Neural cell (in vitro differentiated cells): ENCODE data around the gene PCLAF. TPM values are rescaled to one million over a fixed set of nuclear protein-coding genes. Genes with fewer than 3 reads are reported as not detected.

Experiments
- H2AFZ ChIP-seq: fragments of 200-600, 300-800 bp; sonication (generic), shearing (Covaris generic); 2 replicates; pipeline ENCODE4 v1.6.0; 2014; ENCODE audit warnings: low read depth, mild to moderate bottlenecking, antibody characterized with exemption, low read length, moderate library complexity
- H3F3A ChIP-seq: fragments of 200-600 bp; shearing (Covaris generic); 2 replicates; pipeline ENCODE4 v1.6.1; 2016; ENCODE audit warnings: mild to moderate bottlenecking, moderate library complexity, mixed read lengths, antibody characterized with exemption, low read length; ENCODE audit not compliant: insufficient read depth, poor library complexity, severe bottlenecking
- H3K27ac ChIP-seq: fragments of 200-600, 300-800 bp; sonication (generic), shearing (Covaris generic); 2 replicates; pipeline ENCODE4 v1.5.1; 2014; ENCODE audit warnings: mild to moderate bottlenecking, low read length, moderate library complexity
- H3K27me3 ChIP-seq: fragments of 300-800, 200-600 bp; sonication (generic), shearing (Covaris generic); 2 replicates; pipeline ENCODE4 v1.6.0; 2014; ENCODE audit warnings: mild to moderate bottlenecking, low read depth, low read length, moderate library complexity; ENCODE audit not compliant: insufficient read depth
- H3K36me3 ChIP-seq: fragments of 300-800, 200-600 bp; sonication (generic), shearing (Covaris generic); 2 replicates; pipeline ENCODE4 v1.5.1; 2014; ENCODE audit warnings: mild to moderate bottlenecking, antibody characterized with exemption, low read length, moderate library complexity; ENCODE audit not compliant: insufficient read depth
- H3K4me2 ChIP-seq: fragments of 300-800, 200-600 bp; sonication (generic), shearing (Covaris generic); 2 replicates; pipeline ENCODE4 v1.6.0; 2014; ENCODE audit warnings: mild to moderate bottlenecking, low read length
- H3K4me3 ChIP-seq: fragments of 300-800, 200-600 bp; sonication (generic), shearing (Covaris generic); 2 replicates; pipeline ENCODE4 v1.5.1; 2014; ENCODE audit warnings: mild to moderate bottlenecking, low read length, moderate library complexity
- H3K79me2 ChIP-seq: fragments of 200-600 bp; shearing (Covaris generic); replicated peaks from 2 replicates; pipeline ENCODE4 v1.6.0; 2014; ENCODE audit warnings: mild to moderate bottlenecking, low read length, moderate library complexity; ENCODE audit not compliant: insufficient read depth
- H3K9ac ChIP-seq: fragments of 300-800, 200-600 bp; sonication (generic), shearing (Covaris generic); 2 replicates; pipeline ENCODE4 v1.6.1; 2016; ENCODE audit warnings: mild to moderate bottlenecking, low read length, mixed read lengths
- H3K9me2 ChIP-seq: fragments of 200-600 bp; shearing (Covaris generic); 2 replicates; pipeline ENCODE4 v1.6.1; 2016; ENCODE audit warnings: mild to moderate bottlenecking, low read length, mixed read lengths; ENCODE audit not compliant: insufficient read depth
- H3K9me3 ChIP-seq: fragments of 200-600, 300-800 bp; sonication (generic), shearing (Covaris generic); 2 replicates; pipeline ENCODE4 v1.6.1; 2016; ENCODE audit warnings: mild to moderate bottlenecking, mixed run types, low read length, moderate library complexity, mixed read lengths
- H4K20me1 ChIP-seq: fragments of 200-600 bp; shearing (Covaris generic); 2 replicates; pipeline ENCODE4 v1.6.1; 2016; ENCODE audit warnings: mild to moderate bottlenecking, mixed run types; ENCODE audit not compliant: insufficient read depth
- CTCF ChIP-seq: fragments of 450-650 bp; IDR thresholded peaks from 2 replicates; pipeline ENCODE4 v1.5.1; 2014; ENCODE audit warnings: antibody characterized with exemption, mild to moderate bottlenecking, moderate library complexity; ENCODE audit not compliant: poor library complexity, severe bottlenecking
- EP300 ChIP-seq: fragments of 450-650 bp; conservative IDR thresholded peaks from 2 replicates; pipeline ENCODE4 v1.6.1; 2014; ENCODE audit warnings: antibody characterized with exemption, mild to moderate bottlenecking, moderate library complexity; ENCODE audit not compliant: poor library complexity, severe bottlenecking
- EZH2 ChIP-seq: fragments of 200-600, 300-800 bp; shearing (Covaris generic), sonication (generic); IDR thresholded peaks from 2 replicates; pipeline ENCODE4 v1.6.1; 2014; ENCODE audit warnings: antibody characterized with exemption, low read length, borderline replicate concordance, mild to moderate bottlenecking; ENCODE audit not compliant: insufficient read depth, poor library complexity, severe bottlenecking
- MXI1 ChIP-seq: fragments of 450-650 bp; conservative IDR thresholded peaks from 2 replicates; pipeline ENCODE4 v1.6.1; 2014; ENCODE audit warnings: antibody characterized with exemption, mild to moderate bottlenecking; ENCODE audit not compliant: poor library complexity, severe bottlenecking
- POLR2AphosphoS5 ChIP-seq: IDR thresholded peaks from 2 replicates; pipeline ENCODE4 v1.6.1; 2012
- RAD21 ChIP-seq: fragments of 450-650 bp; conservative IDR thresholded peaks from 2 replicates; pipeline ENCODE4 v1.6.1; 2014; ENCODE audit warnings: antibody characterized with exemption, mild to moderate bottlenecking, moderate library complexity
- REST ChIP-seq: IDR thresholded peaks from 2 replicates; pipeline ENCODE4 v1.6.1; 2012; ENCODE audit warnings: borderline replicate concordance
- SMC3 ChIP-seq: fragments of 450-650 bp; conservative IDR thresholded peaks from 2 replicates; pipeline ENCODE4 v1.6.1; 2014; ENCODE audit warnings: antibody characterized with exemption, mild to moderate bottlenecking, moderate library complexity; ENCODE audit not compliant: poor library complexity
- TAF1 ChIP-seq: IDR thresholded peaks from 2 replicates; pipeline ENCODE4 v1.6.1; 2012; ENCODE audit warnings: low read depth
- polyA plus RNA-seq: library from polyadenylated mRNA; depleted of rRNA; stranded (reverse); fragments of >200 nt; gene quantifications from 2 replicates; pipeline ENCODE4 v1.2.3, GENCODE V29; 2014

PCLAF gene
- polyA plus RNA-seq, 1 donor from 2014 or later = 10.8 TPM

DNA sequence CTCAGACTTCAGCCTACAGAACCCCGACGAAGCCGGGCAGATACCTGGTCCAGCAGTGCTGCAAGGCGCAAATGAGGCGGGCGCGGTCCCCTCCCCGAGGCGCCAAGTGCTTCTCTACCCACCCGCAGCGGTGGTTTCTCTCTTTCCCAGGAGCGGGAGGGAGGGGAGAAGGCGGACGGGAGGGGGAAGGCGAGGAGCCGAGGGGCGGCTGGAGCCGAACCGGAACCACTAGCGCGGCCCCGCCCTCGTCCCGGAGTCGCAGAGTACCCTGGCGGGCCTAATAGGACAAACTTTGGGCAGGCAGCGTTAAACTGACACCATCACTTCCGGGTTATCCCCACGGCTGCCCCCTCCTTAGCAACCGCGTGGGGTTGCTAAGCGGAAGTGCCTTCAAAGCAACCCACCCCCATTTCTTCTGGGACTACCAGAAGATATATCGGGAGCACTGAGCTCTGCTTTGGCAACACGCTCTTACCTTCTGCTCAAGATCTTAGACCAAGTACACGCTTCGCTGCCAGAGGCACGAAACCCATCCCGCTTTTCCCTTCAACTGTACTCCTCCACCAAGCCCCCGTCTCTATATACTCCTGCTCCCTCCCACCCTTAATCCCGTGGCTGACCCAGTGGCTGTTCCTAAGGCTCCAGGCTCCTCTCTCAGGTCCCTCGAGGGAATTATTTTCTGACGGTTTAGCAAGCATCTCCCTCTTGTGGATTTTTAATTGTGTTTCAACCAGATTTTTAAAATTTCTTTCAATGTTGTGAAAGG, 25.1 kb downstream of the PCLAF start, which contains the start of gene CSNK1G1:
Gene CSNK1G1 (minus strand): TSS at position 230 of the 766 bp plus-strand sequence. CDS start 55,674 bp downstream, outside the sequence.
- Histone ChIP-seq H3K36me3 (no peaks in the 10 kb centered on the region), H3K4me2 (peak within 1 kb of the TSS; percentile 85)

More for the DNA sequence above, 25.1 kb downstream of the PCLAF start, which contains the start of gene CSNK1G1:
- TF ChIP-seq SMC3 (peak; percentile 65), TAF1 (peak; percentile 31), MXI1 (peak; percentile 93), POLR2AphosphoS5 (peak; percentile 58), EP300 (peak; percentile 72), EZH2 (no peak), REST (peak; percentile 27), CTCF (peak; percentile 60), RAD21 (no peak)
- peaks cover 26% of the 10 kb centered on the region for H3K79me2 ChIP-seq
- no peaks in the 10 kb centered on the region for H3K9me2 ChIP-seq
- H3K27ac ChIP-seq = peak within 1 kb of the TSS; percentile 83
- no peaks in the 10 kb centered on the region for H3K9me3 ChIP-seq
- no peaks in the 10 kb centered on the region for H3K27me3 ChIP-seq
- peak within 1 kb of the TSS; percentile 87 for H3K4me3 ChIP-seq
- no peaks in the 10 kb centered on the region for H3F3A ChIP-seq
- H3K9ac ChIP-seq = peak within 1 kb of the TSS; percentile 85
- H4K20me1 ChIP-seq = no peaks in the 10 kb centered on the region
- peak within 1 kb of the TSS; percentile 78 for H2AFZ ChIP-seq
